OCI-LY7 (cell line): ENCODE results near the gene U2SURP.

Experiments used
- CTCF ChIP-seq: fragments of 200-600 bp; sonication (generic); conservative IDR thresholded peaks from 2 replicates; pipeline ENCODE4 v1.5.1; 2014; ENCODE audit warnings: mild to moderate bottlenecking, antibody characterized with exemption, low read length, moderate library complexity, mixed read lengths
- EZH2phosphoT487 ChIP-seq: fragments of 200-600 bp; sonication (generic); IDR thresholded peaks from 2 replicates; pipeline ENCODE4 v1.6.1; 2018; ENCODE audit warnings: low read depth, borderline replicate concordance, mild to moderate bottlenecking, mixed run types, antibody characterized with exemption, low read length, moderate library complexity, mixed read lengths

- TF ChIP-seq CTCF (no peak), EZH2phosphoT487 (no peak)
Measured at GRCh38 chr3:142953443-142953842, 47.9 kb upstream of the U2SURP start.
